Measurements from ENCODE around the gene SNIP1. TPM values are rescaled to one million over a fixed set of nuclear protein-coding genes. Genes with fewer than 3 reads are reported as not detected.

Gene SNIP1
- total RNA-seq, 4 donors from 2014 or later: 13.5 to 23.4 (median 15.6) TPM

GRCh38 chr1:37486680-37487618, 67.1 kb downstream of the SNIP1 start:
- Histone ChIP-seq H3K27ac (peak overlapping the region; percentile 80), H3K36me3 (peaks cover 47% of the 10 kb centered on the region), H3K4me1 (peaks cover 44% of the 10 kb centered on the region), H3K9me3 (no peaks in the 10 kb centered on the region), H3K4me3 (no peak overlapping the region), H3K27me3 (no peaks in the 10 kb centered on the region)
- DNase-seq (ENCODE audit: low spot score in 2 of 2): peak; percentile 87 to 92
- no peak for TF ChIP-seq POLR2A (IDR thresholded peaks at IDR 0.05)
- TF ChIP-seq CTCF (IDR thresholded peaks at IDR 0.05): peak; percentile 98 to 99
- TF ChIP-seq POLR2AphosphoS5 (IDR thresholded peaks at IDR 0.05): no peak
- TF ChIP-seq EP300 (IDR thresholded peaks at IDR 0.05): no peak
- WGBS: 15% methylated on average over 7 of the region's 10 CpGs

DNA sequence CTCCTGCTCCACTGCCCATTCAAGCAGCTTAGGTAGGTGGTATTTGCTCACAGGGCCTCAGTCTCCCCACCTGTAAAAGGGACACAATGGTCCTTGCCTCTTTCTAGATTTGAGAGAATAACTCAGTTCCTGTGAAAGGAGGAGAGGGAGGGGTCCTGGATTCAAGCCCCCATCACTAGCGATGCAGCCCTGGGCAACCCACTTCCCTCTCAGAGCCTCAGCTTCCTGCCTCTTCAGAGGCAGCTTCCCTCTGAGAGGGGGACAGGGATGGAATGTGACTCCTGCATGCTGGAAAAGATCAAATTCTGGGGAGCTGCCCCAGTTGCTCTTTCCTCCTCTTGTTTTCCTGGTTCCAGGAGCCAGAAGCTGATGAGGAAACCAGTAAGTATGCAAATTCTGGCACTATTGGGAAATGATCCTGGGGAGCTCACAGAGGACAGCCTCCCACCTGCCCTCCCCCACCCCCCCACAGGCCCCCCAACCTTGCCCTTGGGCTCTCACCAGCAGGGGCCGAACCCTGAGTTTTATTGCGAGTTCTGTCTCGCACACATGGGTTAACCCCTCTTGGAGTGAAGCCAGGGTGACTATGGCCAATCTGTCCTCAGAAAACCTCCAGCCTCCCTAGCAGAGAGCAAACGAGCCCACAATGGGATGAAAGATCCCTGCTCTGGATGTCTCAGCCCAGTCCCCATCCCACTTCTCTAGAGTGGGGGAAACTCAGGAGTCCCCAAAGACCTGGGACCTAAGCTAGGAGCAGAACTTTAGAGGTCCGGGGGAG, 68.0 kb downstream of the SNIP1 start:
- Histone ChIP-seq H3K36me3 (peaks cover 49% of the 10 kb centered on the region), H3K4me3 (no peak overlapping the region), H3K9me3 (no peaks in the 10 kb centered on the region), H3K27ac (peak overlapping the region; percentile 80), H3K27me3 (no peaks in the 10 kb centered on the region), H3K4me1 (peaks cover 53% of the 10 kb centered on the region)
- peak in 1 of 2 donors; percentile 76 for DNase-seq (ENCODE audit: low spot score in 2 of 2)
- no peak for TF ChIP-seq CTCF (IDR thresholded peaks at IDR 0.05)
- no peak for TF ChIP-seq EP300 (IDR thresholded peaks at IDR 0.05)
- no peak for TF ChIP-seq POLR2AphosphoS5 (IDR thresholded peaks at IDR 0.05)
- no peak for TF ChIP-seq POLR2A (IDR thresholded peaks at IDR 0.05)
- 51% methylated on average over 4 of the region's 6 CpGs for WGBS

Other genes starting within 250 kb of the SNIP1 start
- gene ZC3H12A, start 79.7 kb downstream of the SNIP1 start, total RNA-seq: 100 to 1,000 TPM in 1 of 4 donors, 10 to 100 TPM in 3; 47.7 to 107 (median 56.1) TPM
- 100 to 1,000 TPM in 1 of 4 donors, 10 to 100 TPM in 3; 63.6 to 105 (median 68.7) TPM for gene MEAF6, start 39.5 kb downstream of the SNIP1 start, total RNA-seq
- gene DNALI1, start 2.6 kb upstream of the SNIP1 start, total RNA-seq: 1 to 10 TPM in 1 of 4 donors, under 1 TPM in 3; 0.70 to 1.7 (median 0.85) TPM
- 10 to 100 TPM; 42.0 to 94.8 (median 48.5) TPM for gene GNL2, start 41.6 kb upstream of the SNIP1 start, total RNA-seq
- 1 to 10 TPM; 2.1 to 9.7 (median 6.7) TPM for gene RSPO1, start 80.6 kb upstream of the SNIP1 start, total RNA-seq
- gene CDCA8, start 138.2 kb upstream of the SNIP1 start, total RNA-seq: 1 to 10 TPM; 2.7 to 6.2 (median 4.4) TPM
- gene EPHA10, start 210.8 kb upstream of the SNIP1 start, total RNA-seq: under 1 TPM in 2 of 4 donors, not detected in 2; 0.23 to 0.34 TPM
- gene MANEAL, start 239.6 kb upstream of the SNIP1 start, total RNA-seq: 1 to 10 TPM; 6.7 to 9.2 (median 7.5) TPM